ENCODE data around the gene LDHD.

DNA sequence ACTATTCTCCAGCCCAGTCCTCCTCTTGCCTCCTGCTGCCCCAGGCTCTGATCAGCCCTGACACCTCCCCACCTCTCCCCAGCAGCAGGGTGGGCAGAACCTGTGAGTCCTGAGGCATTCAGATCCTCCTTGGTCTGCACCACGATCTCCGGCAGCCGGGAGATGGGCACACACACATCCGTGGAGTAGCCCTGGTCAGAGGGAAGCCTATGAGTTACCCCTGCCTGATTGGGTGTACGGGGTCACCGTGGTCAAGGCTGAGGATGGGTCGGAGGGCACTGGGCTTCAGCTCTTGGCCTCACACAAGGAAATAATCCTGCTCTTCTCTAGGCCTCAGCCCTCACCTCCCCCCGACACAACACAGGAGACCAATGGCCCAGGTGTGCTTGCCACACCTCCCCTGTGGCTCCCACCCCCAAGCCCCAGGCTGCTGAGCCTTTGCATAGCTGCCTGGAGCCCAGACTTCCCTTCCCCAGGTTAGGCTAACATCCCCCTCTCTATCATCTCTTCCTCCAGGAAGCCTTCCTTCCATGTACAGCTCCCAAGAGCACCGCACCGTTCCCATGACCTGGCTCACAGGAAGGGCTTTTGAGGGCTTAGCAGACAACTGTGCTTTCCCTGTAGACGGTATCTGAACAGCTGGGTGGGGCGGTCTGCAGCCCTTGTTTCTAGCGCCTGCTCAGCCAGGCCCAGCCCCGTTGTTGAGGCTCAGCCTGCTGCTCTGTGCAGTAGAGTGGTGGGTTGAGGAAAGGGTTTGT is 3.7 kb downstream of the LDHD start:
- no peak for TF ChIP-seq CTCF (IDR thresholded peaks at IDR 0.05)
- TF ChIP-seq POLR2A (IDR thresholded peaks at IDR 0.05) = no peak
- no peak for TF ChIP-seq POLR2AphosphoS5 (IDR thresholded peaks at IDR 0.05)
- TF ChIP-seq EP300 (IDR thresholded peaks at IDR 0.05) = no peak
